ENCODE results near the gene ST6GALNAC1.

ST6GALNAC1 gene, protein sequence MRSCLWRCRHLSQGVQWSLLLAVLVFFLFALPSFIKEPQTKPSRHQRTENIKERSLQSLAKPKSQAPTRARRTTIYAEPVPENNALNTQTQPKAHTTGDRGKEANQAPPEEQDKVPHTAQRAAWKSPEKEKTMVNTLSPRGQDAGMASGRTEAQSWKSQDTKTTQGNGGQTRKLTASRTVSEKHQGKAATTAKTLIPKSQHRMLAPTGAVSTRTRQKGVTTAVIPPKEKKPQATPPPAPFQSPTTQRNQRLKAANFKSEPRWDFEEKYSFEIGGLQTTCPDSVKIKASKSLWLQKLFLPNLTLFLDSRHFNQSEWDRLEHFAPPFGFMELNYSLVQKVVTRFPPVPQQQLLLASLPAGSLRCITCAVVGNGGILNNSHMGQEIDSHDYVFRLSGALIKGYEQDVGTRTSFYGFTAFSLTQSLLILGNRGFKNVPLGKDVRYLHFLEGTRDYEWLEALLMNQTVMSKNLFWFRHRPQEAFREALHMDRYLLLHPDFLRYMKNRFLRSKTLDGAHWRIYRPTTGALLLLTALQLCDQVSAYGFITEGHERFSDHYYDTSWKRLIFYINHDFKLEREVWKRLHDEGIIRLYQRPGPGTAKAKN

GRCh38 chr17:76643553-76644148, at the start of gene ST6GALNAC1:
ST6GALNAC1 (minus strand) TSS chr17:76643757; CDS start chr17:76643638, 119 bp downstream.
- peak; percentile 32 for DNase-seq

- DNase-seq: no peak
These were observed 48.0 kb upstream of the ST6GALNAC1 start for GRCh38 chr17:76691379-76692191.

GRCh38 chr17:76690596-76691280, 47.2 kb upstream of the ST6GALNAC1 start:
- DNase-seq: no peak

DNA sequence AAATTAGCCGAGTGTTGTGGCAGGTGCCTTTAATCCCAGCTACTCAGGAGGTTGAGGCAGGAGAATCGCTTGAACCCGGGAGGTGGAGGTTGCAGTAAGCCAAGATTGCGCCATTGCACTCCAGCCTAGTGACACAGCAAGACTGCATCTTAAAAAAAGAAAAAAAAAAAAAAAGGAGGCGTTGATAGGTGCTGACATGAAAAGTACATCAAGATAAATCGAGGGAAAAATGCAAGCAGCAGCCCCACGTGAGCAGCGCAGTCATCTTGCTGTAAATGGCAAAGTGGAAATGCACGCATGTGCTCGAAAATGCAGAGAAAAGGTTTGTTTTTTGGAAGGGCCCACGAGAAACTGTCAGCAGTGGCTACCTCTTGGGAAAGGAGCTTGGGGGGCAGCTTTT, 46.3 kb upstream of the ST6GALNAC1 start:
- DNase-seq: no peak

DNA sequence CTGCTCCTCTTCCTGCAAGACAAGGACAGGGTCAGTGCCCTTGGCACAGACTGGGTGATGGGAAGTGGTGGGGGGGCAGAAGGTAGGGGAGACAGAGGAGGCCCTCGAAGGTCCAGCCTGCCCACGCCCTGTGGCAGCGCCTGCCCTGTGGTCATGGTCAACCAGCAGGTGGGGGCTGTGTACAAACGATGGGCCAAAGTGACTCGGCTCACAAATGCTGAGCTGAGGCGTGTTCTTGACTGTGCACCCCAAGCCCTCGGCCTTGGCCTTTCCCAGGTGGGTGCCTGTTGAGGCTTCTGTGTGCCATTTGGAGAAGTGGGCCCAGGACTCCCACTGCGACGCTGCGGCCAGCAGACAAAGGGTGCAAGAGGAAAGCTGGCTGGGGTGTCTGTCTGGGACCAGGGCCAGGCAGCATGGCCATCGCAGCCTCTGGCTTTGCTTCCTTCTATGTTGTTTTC, 44.6 kb upstream of the ST6GALNAC1 start:
- no peak for DNase-seq

DNA sequence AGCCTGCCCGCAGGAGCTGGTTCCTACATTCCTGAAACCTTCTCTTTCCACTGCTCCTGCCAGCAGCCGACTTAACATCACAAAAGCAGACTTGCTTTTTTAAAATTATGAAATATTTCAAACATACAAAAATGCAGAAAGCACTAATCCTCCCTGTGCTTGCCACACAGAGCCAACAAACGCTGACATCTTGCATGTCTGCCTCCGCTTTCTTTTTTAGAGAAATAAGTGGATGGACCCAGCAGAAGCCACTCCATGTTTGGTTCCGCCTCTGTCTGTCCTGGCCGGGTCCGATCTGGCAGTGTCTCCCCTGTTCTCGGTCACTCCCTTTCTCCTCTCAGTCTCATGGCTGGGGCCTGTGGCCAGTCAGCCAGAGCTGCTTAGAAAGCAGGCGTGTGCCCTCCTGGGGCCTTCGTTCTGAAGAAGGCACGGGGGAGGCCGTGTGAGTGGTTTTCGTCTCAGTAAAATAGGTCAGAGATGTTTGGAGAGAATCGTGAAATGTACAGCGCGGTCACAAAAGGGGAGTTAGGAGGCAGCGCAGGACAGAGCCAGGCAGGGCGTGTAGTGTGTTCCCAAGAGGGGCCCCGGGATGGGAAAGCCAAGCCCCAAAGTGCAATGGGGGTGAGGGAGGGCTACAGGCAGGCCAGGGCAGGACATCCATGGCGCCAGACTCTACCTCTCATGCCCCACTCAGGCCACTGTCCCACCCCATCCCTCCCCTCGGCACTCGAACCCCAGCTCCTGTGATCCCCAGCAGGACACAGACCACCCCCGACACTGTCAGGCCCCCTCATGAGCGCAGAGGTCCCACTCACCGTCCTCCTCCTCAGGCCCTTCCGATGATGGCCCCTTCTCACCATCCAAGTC, 44.0 kb upstream of the ST6GALNAC1 start:
- DNase-seq: no peak

DNA sequence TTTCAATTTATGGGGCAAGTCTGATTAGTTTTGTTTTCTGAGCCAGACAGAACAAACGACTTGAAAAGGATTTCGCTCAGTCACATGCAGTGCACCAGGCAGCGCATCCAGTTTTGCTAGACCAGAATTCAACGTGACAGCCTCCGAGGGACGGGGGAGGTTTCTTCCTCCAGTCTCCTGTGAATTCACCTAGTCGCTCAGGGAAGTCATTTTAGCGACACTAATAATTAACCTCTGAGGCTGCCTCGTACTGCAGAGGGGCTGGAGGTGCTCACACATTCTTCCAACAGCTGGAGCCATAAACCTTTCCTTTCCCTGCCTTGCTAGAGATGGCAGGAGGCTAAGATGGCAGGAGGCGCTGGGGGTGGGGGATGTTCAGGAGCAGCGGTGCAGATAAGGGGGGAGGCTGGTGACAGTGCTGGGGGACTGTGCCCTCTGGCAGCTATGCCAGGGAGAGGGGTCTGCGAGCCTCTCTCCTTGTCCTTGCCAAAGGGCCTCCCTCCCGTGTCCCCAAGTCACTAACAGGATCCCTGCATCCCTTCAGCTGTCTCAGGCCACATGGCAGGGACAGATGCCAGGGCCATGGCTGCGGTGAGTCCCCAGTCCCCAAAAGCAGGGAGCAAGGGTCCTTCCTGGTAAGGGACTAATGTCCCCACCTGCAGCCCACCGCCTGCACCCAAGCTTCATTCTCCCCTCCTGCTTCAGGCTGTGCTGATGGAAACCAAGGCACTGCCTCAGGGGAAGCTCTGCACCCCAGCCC, 43.2 kb upstream of the ST6GALNAC1 start:
- no peak for DNase-seq

DNA sequence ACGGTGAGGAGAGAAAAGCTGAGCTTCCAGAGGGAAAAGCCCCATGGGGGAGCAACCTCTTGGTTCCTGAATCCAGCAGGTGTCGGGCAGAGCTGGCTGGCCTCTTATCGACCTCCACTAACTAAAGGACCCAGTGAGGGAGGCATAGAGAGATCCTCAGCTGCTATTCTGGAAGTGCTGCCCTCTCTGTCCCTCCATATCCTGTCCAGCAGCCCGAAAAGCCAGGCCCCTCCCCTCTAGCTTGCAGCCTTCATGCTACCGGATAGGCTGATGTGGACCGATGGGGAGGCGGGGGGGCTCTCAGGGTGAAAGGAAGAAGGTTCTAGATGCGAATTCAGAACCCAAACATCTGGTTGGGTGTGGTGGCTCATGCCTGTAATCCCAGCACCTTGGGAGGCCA, 42.3 kb upstream of the ST6GALNAC1 start:
- DNase-seq: no peak

- DNase-seq: no peak
These were observed 41.8 kb upstream of the ST6GALNAC1 start for GRCh38 chr17:76685366-76685765.

GRCh38 chr17:76684756-76685155, 41.2 kb upstream of the ST6GALNAC1 start:
- DNase-seq: no peak

GRCh38 chr17:76683921-76684745, 40.6 kb upstream of the ST6GALNAC1 start:
- no peak for DNase-seq

DNA sequence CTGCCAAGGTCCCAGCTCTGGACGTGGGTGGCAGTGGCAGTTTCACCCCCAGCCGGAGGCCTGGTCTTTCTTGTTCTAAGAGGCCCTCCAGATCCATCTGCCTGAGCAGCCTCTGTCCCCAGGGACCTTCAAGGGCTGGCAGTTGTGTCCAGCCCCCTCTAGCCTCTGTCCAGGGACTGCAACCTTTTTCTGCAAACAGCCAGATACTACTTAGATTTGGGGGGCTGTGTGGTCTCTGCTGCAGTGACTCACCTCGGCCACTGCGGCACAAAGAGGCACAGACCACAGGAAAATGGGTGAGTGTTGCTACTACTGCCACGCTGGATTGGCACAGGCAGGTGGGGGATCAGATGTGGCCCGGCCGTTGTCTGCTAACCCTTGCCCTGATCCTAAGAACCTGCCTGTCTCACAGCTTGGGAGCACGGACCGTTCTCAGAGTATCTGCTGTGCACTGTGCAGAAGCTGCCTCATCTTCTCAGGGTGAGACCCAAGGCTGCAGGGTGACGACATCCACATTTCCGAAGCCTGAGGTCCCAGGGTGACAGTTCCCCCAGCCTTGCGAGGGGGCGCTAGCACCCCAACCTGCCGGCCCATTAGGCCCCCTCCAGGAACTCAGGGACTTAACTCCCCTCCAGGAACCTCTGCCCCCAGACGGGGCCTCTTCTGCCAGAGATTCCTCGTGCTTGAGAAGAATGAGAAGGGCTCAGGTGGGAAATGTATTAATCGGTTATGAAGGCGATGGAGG, 39.6 kb upstream of the ST6GALNAC1 start:
- DNase-seq: no peak

- no peak for DNase-seq
These were observed 38.7 kb upstream of the ST6GALNAC1 start for GRCh38 chr17:76682296-76682695.

DNA sequence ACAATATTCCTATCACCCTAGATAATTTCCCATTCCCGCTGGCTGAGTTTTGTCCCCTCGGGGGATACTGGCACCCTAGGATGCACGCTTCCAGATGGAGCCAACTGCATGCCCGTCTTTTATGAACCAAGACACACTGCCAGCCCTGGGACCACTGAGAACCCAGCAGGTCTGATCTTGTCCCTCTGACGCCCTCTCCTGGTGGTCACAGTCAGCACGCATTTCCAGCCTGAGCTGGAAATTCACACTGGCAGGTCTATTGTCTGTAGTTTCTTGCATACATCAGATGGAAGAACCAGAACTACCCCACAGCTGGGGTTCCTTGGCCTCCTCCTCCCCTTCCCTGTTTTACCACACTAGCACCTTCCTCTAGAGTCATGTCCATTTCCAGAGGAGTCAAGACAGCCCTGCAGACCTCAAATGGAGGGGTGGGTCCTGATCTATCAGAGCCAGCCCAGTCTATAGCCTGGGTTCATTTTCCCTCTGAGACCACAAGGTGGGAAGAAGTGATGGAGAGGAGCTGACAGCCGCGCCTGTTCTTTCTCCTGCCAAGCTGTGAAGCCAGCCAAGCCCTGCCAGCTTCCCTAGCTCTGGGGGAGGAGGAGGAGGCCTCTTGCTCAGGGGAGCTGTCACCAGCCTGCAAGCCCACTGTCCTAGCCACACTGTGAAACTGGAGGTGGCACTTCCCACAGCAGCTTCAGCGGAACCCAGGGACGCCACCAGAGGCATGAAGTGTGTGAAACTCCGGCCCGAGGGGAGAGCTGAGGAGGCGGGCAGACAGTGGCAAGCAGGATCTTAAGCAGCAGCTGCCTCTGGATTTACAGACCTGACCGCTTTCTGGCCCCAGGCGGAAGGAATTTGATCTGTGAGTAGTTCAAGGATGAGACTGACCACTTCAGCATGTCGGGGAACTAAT, 37.9 kb upstream of the ST6GALNAC1 start:
- peak; percentile 73 for DNase-seq

GRCh38 chr17:76679239-76679638, 35.7 kb upstream of the ST6GALNAC1 start:
- no peak for DNase-seq

DNA sequence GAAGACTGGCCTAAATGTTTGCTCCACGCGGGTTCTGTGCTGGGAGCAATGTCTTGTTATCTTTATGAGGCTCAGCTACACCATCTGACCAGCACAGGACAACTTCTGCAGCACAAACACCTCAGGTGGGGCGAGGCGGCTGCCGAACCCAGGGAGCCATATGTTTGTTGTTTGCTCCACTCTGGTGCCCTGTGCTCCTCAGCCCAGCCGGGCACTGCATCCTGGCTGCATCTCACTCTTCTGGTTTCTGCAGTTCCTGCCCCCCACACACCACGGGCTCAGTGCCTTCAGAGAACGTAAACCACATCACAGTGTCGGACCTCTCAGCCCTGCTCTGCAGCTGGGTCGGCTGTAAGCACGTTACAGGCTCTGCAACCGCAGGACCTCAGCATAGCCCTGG, 34.8 kb upstream of the ST6GALNAC1 start:
- DNase-seq: peak; percentile 39

DNA sequence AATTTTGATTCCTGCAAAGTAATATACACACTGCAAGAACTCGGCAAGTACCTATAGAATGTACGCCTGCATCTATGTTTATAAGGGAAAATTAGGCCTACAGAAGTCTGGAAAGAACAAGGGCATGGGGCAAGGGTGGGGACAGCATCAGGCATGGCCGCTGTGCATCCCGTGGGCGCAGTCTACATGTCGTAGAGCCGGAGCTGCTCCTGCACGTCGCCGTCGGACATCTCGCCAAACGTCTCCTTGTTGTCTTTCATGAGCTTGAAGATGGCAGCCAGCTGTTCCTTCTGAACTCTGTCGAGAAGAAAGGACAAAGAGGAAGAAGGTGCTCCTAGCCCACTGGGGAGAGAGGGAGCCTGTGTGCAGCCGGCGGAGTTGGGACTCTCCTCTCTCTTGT, 33.8 kb upstream of the ST6GALNAC1 start:
- DNase-seq: no peak

DNA sequence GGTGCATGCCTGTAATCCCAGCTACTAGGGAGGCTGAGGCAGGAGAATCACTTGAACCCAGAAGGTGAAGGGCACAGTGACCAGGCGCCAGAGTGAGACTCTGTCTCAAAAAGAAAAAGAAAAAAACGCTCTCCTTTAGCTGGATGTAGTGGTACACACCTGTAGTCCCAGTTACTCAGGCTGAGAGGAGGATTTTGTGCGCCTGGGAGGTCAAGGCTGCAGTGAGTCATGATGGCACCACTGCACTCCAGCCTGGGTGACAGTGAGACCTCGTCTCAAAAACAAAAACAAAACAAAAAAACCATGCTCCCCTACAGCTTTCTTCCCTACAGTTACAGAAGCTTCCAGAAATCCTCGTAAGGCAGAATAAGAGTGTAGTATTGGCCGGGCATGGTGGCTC, 33.1 kb upstream of the ST6GALNAC1 start:
- no peak for DNase-seq
